ENCODE measurements around the gene TYMP. TPM values are rescaled to one million over a fixed set of nuclear protein-coding genes. Genes with fewer than 3 reads are reported as not detected.

Gene TYMP
- total and polyA plus RNA-seq, 2 experiments from 2014 or later, result 46.4 to 85.7 TPM

GRCh38 chr22:50551160-50551752, 21.4 kb upstream of the TYMP start:
- no peak for TF ChIP-seq EZH2phosphoT487 (IDR thresholded peaks at IDR 0.05; ENCODE audit: low read depth, severe bottlenecking, unreplicated experiment)
- WGBS (ENCODE audit: low lambda C conversion rate, missing lambda C conversion rate), result 95% methylated on average over 11 of the region's 11 CpGs
- no peak overlapping the region for H3K4me2 ChIP-seq
- no peak overlapping the region for H3K27ac ChIP-seq
- H3K9me2 ChIP-seq (replicated peaks; ENCODE audit: insufficient read depth), result no peaks in the 10 kb centered on the region
- no peaks in the 10 kb centered on the region for H4K20me1 ChIP-seq (ENCODE audit: insufficient read depth, poor library complexity, severe bottlenecking)
- H3K4me1 ChIP-seq (ENCODE audit: insufficient read depth), result no peaks in the 10 kb centered on the region
- no peaks in the 10 kb centered on the region for H3K27me3 ChIP-seq
- H3K9me3 ChIP-seq (ENCODE audit: low read depth), result no peaks in the 10 kb centered on the region
- no peak overlapping the region for H3K4me3 ChIP-seq
- DNase-seq (ENCODE audit: low spot score), result no peak
- H2AFZ ChIP-seq, result no peak overlapping the region
- H3K79me2 ChIP-seq, result no peaks in the 10 kb centered on the region
- no peaks in the 10 kb centered on the region for H3K36me3 ChIP-seq (replicated peaks; ENCODE audit: insufficient read depth, low read depth)

GRCh38 chr22:50550395-50550794, 20.6 kb upstream of the TYMP start:
- H3K9me3 ChIP-seq (ENCODE audit: low read depth), result no peaks in the 10 kb centered on the region
- no peak overlapping the region for H3K27ac ChIP-seq
- no peak overlapping the region for H2AFZ ChIP-seq
- no peaks in the 10 kb centered on the region for H3K36me3 ChIP-seq (replicated peaks; ENCODE audit: insufficient read depth, low read depth)
- no peak overlapping the region for H3K4me2 ChIP-seq
- H4K20me1 ChIP-seq (ENCODE audit: insufficient read depth, poor library complexity, severe bottlenecking), result no peaks in the 10 kb centered on the region
- no peaks in the 10 kb centered on the region for H3K27me3 ChIP-seq
- TF ChIP-seq, protein P1, sequence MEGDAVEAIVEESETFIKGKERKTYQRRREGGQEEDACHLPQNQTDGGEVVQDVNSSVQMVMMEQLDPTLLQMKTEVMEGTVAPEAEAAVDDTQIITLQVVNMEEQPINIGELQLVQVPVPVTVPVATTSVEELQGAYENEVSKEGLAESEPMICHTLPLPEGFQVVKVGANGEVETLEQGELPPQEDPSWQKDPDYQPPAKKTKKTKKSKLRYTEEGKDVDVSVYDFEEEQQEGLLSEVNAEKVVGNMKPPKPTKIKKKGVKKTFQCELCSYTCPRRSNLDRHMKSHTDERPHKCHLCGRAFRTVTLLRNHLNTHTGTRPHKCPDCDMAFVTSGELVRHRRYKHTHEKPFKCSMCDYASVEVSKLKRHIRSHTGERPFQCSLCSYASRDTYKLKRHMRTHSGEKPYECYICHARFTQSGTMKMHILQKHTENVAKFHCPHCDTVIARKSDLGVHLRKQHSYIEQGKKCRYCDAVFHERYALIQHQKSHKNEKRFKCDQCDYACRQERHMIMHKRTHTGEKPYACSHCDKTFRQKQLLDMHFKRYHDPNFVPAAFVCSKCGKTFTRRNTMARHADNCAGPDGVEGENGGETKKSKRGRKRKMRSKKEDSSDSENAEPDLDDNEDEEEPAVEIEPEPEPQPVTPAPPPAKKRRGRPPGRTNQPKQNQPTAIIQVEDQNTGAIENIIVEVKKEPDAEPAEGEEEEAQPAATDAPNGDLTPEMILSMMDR (IDR thresholded peaks at IDR 0.05; ENCODE audit: poor library complexity), result no peak
- TF ChIP-seq EZH2 (IDR thresholded peaks at IDR 0.05; ENCODE audit: borderline replicate concordance) (no peak), EZH2phosphoT487 (IDR thresholded peaks at IDR 0.05; ENCODE audit: low read depth, severe bottlenecking, unreplicated experiment) (no peak)
- H3K9me2 ChIP-seq (replicated peaks; ENCODE audit: insufficient read depth), result no peaks in the 10 kb centered on the region
- no peaks in the 10 kb centered on the region for H3K79me2 ChIP-seq
- no peaks in the 10 kb centered on the region for H3K4me1 ChIP-seq (ENCODE audit: insufficient read depth)
- 94% methylated on average over 7 of the region's 8 CpGs for WGBS (ENCODE audit: low lambda C conversion rate, missing lambda C conversion rate)
- no peak overlapping the region for H3K4me3 ChIP-seq
- no peak for DNase-seq (ENCODE audit: low spot score)

- no peak overlapping the region for H3K4me3 ChIP-seq
- no peak for DNase-seq (ENCODE audit: low spot score)
These were observed 19.3 kb upstream of the TYMP start for GRCh38 chr22:50548921-50549790.

More at GRCh38 chr22:50548921-50549790, 19.3 kb upstream of the TYMP start:
- Histone ChIP-seq H3K27ac (no peak overlapping the region), H3K9me3 (ENCODE audit: low read depth) (no peaks in the 10 kb centered on the region), H3K36me3 (replicated peaks; ENCODE audit: insufficient read depth, low read depth) (no peaks in the 10 kb centered on the region), H3K27me3 (no peaks in the 10 kb centered on the region), H2AFZ (no peak overlapping the region), H3K4me1 (ENCODE audit: insufficient read depth) (peaks cover 9% of the 10 kb centered on the region), H4K20me1 (ENCODE audit: insufficient read depth, poor library complexity, severe bottlenecking) (no peaks in the 10 kb centered on the region), H3K9me2 (replicated peaks; ENCODE audit: insufficient read depth) (no peaks in the 10 kb centered on the region), H3K79me2 (no peaks in the 10 kb centered on the region), H3K4me2 (no peak overlapping the region)
- 97% methylated on average over 47 of the region's 68 CpGs for WGBS (ENCODE audit: low lambda C conversion rate, missing lambda C conversion rate)
- TF ChIP-seq, protein P1 (IDR thresholded peaks at IDR 0.05; ENCODE audit: poor library complexity), result no peak
- TF ChIP-seq EZH2 (IDR thresholded peaks at IDR 0.05; ENCODE audit: borderline replicate concordance) (no peak), EZH2phosphoT487 (IDR thresholded peaks at IDR 0.05; ENCODE audit: low read depth, severe bottlenecking, unreplicated experiment) (no peak)

Measured in hepatocyte (in vitro differentiated cells).